ENCODE measurements around the gene VPS13D. TPM values are rescaled to one million over a fixed set of nuclear protein-coding genes. Genes with fewer than 3 reads are reported as not detected.

VPS13D gene
- polyA plus RNA-seq, 3 donors, result 3.6 to 20.2 (median 5.1) TPM

- no peak overlapping the region for H3K4me3 Mint-ChIP-seq
- Histone ChIP-seq H3K27ac (ENCODE audit: low read depth in 1 of 2, low read length in 2 of 2) (no peak overlapping the region), H3K4me1 (ENCODE audit: control insufficient read depth in 1 of 2, insufficient read depth in 2 of 2, low read length in 2 of 2) (no peaks in the 10 kb centered on the region), H4K20me1 (ENCODE audit: insufficient read depth, low read length) (peaks cover 2% of the 10 kb centered on the region), H3K9ac (ENCODE audit: insufficient read depth, low read length, poor library complexity, severe bottlenecking) (no peak overlapping the region), H3K4me3 (replicated peaks in 1 of 3; ENCODE audit: low read depth in 2 of 3, low read length in 3 of 3) (no peak overlapping the region), H3K36me3 (replicated peaks in 1 of 2; ENCODE audit: control insufficient read depth in 1 of 2, insufficient read depth in 2 of 2, low read length in 2 of 2) (peaks cover 85 to 97% of the 10 kb centered on the region in 2 donors), H3K27me3 (ENCODE audit: control insufficient read depth in 2 of 2, insufficient read depth in 2 of 2, low read length in 2 of 2) (no peaks in the 10 kb centered on the region), H3K4me2 (replicated peaks; ENCODE audit: extremely low read depth, low read length, poor library complexity, severe bottlenecking) (no peak overlapping the region), H3K79me2 (ENCODE audit: insufficient read depth, low read length) (no peaks in the 10 kb centered on the region), H3K9me3 (replicated peaks in 1 of 2; ENCODE audit: control insufficient read depth in 1 of 2, insufficient read depth in 1 of 2, low read length in 2 of 2) (no peaks in the 10 kb centered on the region), H2AFZ (ENCODE audit: insufficient read depth, low read depth, low read length, poor library complexity, severe bottlenecking) (no peak overlapping the region)
- H3K36me3 Mint-ChIP-seq, result peaks cover 74 to 79% of the 10 kb centered on the region in 2 donors
- no peak overlapping the region for H3K27ac Mint-ChIP-seq
- H3K27me3 Mint-ChIP-seq (ENCODE audit: low read depth in 3 of 3), result no peaks in the 10 kb centered on the region
- 100% methylated on average over 11 of the region's 11 CpGs for WGBS (ENCODE audit: insufficient coverage)
- intact Hi-C loops (cut with micrococcal nuclease), result no loop called here
- no peak for TF ChIP-seq CTCF (IDR thresholded peaks at IDR 0.05)
- peaks cover 5% of the 10 kb centered on the region for H3K4me1 Mint-ChIP-seq
- DNase-seq, result no peak
- no peaks in the 10 kb centered on the region for H3K9me3 Mint-ChIP-seq
Measured at GRCh38 chr1:12293416-12293815, 63.6 kb downstream of the VPS13D start.

- Mint-ChIP-seq H3K27ac (no peak overlapping the region), H3K9me3 (no peaks in the 10 kb centered on the region), H3K27me3 (ENCODE audit: low read depth in 3 of 3) (no peaks in the 10 kb centered on the region), H3K4me1 (peaks cover 5% of the 10 kb centered on the region), H3K36me3 (peaks cover 79 to 85% of the 10 kb centered on the region in 2 donors), H3K4me3 (no peak overlapping the region)
- Histone ChIP-seq H3K9me3 (replicated peaks in 1 of 2; ENCODE audit: control insufficient read depth in 1 of 2, insufficient read depth in 1 of 2, low read length in 2 of 2) (no peaks in the 10 kb centered on the region), H3K9ac (ENCODE audit: insufficient read depth, low read length, poor library complexity, severe bottlenecking) (no peak overlapping the region), H3K27ac (ENCODE audit: low read depth in 1 of 2, low read length in 2 of 2) (no peak overlapping the region), H4K20me1 (ENCODE audit: insufficient read depth, low read length) (no peaks in the 10 kb centered on the region), H2AFZ (ENCODE audit: insufficient read depth, low read depth, low read length, poor library complexity, severe bottlenecking) (no peak overlapping the region), H3K27me3 (ENCODE audit: control insufficient read depth in 2 of 2, insufficient read depth in 2 of 2, low read length in 2 of 2) (no peaks in the 10 kb centered on the region), H3K4me3 (replicated peaks in 1 of 3; ENCODE audit: low read depth in 2 of 3, low read length in 3 of 3) (no peak overlapping the region), H3K36me3 (replicated peaks in 1 of 2; ENCODE audit: control insufficient read depth in 1 of 2, insufficient read depth in 2 of 2, low read length in 2 of 2) (peaks cover 84 to 98% of the 10 kb centered on the region in 2 donors), H3K4me2 (replicated peaks; ENCODE audit: extremely low read depth, low read length, poor library complexity, severe bottlenecking) (no peak overlapping the region), H3K4me1 (ENCODE audit: control insufficient read depth in 1 of 2, insufficient read depth in 2 of 2, low read length in 2 of 2) (no peaks in the 10 kb centered on the region), H3K79me2 (ENCODE audit: insufficient read depth, low read length) (no peaks in the 10 kb centered on the region)
- intact Hi-C loops (cut with micrococcal nuclease), result no loop called here
- WGBS (ENCODE audit: insufficient coverage), result no CpG with 5 or more reads among the region's 3 CpGs
- DNase-seq, result no peak
- no peak for TF ChIP-seq CTCF (IDR thresholded peaks at IDR 0.05)
Measured at GRCh38 chr1:12294076-12294475, 64.2 kb downstream of the VPS13D start.

Measured in CD14-positive monocyte (primary cell).